Upper lobe of left lung (tissue), 6 donors: ENCODE results near the gene FLYWCH2. TPM values are rescaled to one million over a fixed set of nuclear protein-coding genes. Genes with fewer than 3 reads are reported as not detected.

Experiments
- ATAC-seq, 2 donors: fragments of 200-7000 bp; cut with Tn5 transposase; one replicate each; pipeline ENCODE4 v1.9.1; 2022; ENCODE audit warnings: mild to moderate bottlenecking in 2 of 2, moderate library complexity in 2 of 2; ENCODE audit not compliant: low FRiP score in 2 of 2
- DNase-seq, 2 donors: peaks; one replicate each; pipeline ENCODE4 v3.0.0-alpha.2; 2019 to 2020
- H3K27ac ChIP-seq, 4 donors: fragments of 200-600 bp; sonication (generic); one replicate each; pipeline ENCODE4 v1.5.1; 2016 to 2019
- H3K27me3 ChIP-seq, 4 donors: fragments of 200-600 bp; sonication (generic); one replicate each; pipeline ENCODE4 v1.5.1; 2017 to 2019
- H3K36me3 ChIP-seq, 4 donors: fragments of 200-600 bp; sonication (generic); one replicate each; pipeline ENCODE4 v1.5.1; 2016 to 2019
- H3K4me1 ChIP-seq, 4 donors: fragments of 200-600 bp; sonication (generic); one replicate each; pipeline ENCODE4 v1.5.1; 2018 to 2019
- H3K4me3 ChIP-seq, 4 donors: fragments of 200-600 bp; sonication (generic); one replicate each; pipeline ENCODE4 v1.5.1; 2017 to 2019; ENCODE audit warnings: mild to moderate bottlenecking in 2 of 4, moderate library complexity in 1 of 4
- H3K9me3 ChIP-seq, 4 donors: fragments of 200-600 bp; sonication (generic); one replicate each; pipeline ENCODE4 v1.5.1; 2018 to 2019
- EP300 ChIP-seq, 4 donors: sonication (generic); formaldehyde crosslinking; IDR thresholded peaks; one replicate each; pipeline ENCODE4 v1.5.1; 2017; ENCODE audit warnings: antibody characterized with exemption in 4 of 4, control low read depth in 2 of 4
- POLR2A ChIP-seq, 4 donors: fragments of 450-650 bp; IDR thresholded peaks; one replicate each; pipeline ENCODE4 v1.5.1; 2016 to 2017; ENCODE audit warnings: antibody characterized with exemption in 4 of 4, mild to moderate bottlenecking in 2 of 4
- POLR2AphosphoS5 ChIP-seq, 2 donors: sonication (generic); formaldehyde crosslinking; IDR thresholded peaks; one replicate each; pipeline ENCODE4 v1.5.1; 2017; ENCODE audit warnings: antibody characterized with exemption in 2 of 2
- WGBS, 2 donors: methylation state at CpG; one replicate each; pipeline ENCODE4 v1.1.5; 2017 to 2018; 5-methylcytosine and 5-hydroxymethylcytosine counted together
- total RNA-seq, 6 donors: library from RNA; depleted of rRNA in 4 of 6; stranded (reverse); fragments of >200 nt in 4 of 6; gene quantifications; one replicate each; pipeline versions ENCODE4 v1.1.0 to v1.2.1, GENCODE V29; 2016 to 2021
- TF ChIP-seq, protein P1 (sequence below), 6 experiments: fragments of 450-650 bp in 4 of 6; fragments of 200-600 bp in 2 of 6; sonication (generic) in 2 of 6; IDR thresholded peaks; one replicate each; pipeline ENCODE4 v1.5.1; 2016 to 2019; ENCODE audit warnings: antibody characterized with exemption in 6 of 6
- donor health status: DM: no; HTN: no; CAD: no; lungs with moderate emphysema.
- donor health status: DM: no; HTN: yes; CAD: no; lungs with severe emphysema.

FLYWCH2 gene
- total RNA-seq, 6 donors from 2014 or later: 31.2 to 70.1 (median 39.7) TPM

DNA sequence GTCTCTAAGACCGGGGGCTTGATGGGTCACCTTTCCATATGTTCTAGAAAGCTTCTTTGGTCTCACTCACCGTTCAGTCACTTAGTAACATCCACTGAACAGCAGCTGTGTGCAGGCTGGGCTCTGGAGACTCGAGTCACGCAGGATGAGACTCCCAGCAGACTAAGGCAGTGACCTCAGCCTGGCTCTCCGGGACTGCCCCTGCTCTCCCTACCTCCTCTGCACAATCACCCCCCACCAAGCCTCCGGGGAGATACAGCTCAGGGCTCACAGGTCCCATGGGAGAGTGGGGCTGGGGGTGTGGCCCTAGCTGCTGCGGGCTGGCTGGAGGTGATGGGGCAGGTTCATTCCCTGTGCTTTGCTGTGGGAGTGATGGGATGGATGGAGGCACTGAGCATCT, 14.1 kb downstream of the FLYWCH2 start:
- Histone ChIP-seq H3K27ac (no peak overlapping the region), H3K36me3 (peaks cover 0 to 33% (median 13%) of the 10 kb centered on the region in 4 donors), H3K27me3 (no peaks in the 10 kb centered on the region), H3K4me3 (no peak overlapping the region), H3K4me1 (no peaks in the 10 kb centered on the region), H3K9me3 (no peaks in the 10 kb centered on the region)
- WGBS, 2 donors: 88 to 90% methylated on average over 4 to 7 of the region's 7 CpGs
- TF ChIP-seq EP300 (IDR thresholded peaks at IDR 0.05) (no peak), POLR2A (IDR thresholded peaks at IDR 0.05) (no peak), POLR2AphosphoS5 (IDR thresholded peaks at IDR 0.05) (no peak)
- TF ChIP-seq, protein P1, sequence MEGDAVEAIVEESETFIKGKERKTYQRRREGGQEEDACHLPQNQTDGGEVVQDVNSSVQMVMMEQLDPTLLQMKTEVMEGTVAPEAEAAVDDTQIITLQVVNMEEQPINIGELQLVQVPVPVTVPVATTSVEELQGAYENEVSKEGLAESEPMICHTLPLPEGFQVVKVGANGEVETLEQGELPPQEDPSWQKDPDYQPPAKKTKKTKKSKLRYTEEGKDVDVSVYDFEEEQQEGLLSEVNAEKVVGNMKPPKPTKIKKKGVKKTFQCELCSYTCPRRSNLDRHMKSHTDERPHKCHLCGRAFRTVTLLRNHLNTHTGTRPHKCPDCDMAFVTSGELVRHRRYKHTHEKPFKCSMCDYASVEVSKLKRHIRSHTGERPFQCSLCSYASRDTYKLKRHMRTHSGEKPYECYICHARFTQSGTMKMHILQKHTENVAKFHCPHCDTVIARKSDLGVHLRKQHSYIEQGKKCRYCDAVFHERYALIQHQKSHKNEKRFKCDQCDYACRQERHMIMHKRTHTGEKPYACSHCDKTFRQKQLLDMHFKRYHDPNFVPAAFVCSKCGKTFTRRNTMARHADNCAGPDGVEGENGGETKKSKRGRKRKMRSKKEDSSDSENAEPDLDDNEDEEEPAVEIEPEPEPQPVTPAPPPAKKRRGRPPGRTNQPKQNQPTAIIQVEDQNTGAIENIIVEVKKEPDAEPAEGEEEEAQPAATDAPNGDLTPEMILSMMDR (IDR thresholded peaks at IDR 0.05): no peak
- ATAC-seq: no peak
- DNase-seq: no peak

DNA sequence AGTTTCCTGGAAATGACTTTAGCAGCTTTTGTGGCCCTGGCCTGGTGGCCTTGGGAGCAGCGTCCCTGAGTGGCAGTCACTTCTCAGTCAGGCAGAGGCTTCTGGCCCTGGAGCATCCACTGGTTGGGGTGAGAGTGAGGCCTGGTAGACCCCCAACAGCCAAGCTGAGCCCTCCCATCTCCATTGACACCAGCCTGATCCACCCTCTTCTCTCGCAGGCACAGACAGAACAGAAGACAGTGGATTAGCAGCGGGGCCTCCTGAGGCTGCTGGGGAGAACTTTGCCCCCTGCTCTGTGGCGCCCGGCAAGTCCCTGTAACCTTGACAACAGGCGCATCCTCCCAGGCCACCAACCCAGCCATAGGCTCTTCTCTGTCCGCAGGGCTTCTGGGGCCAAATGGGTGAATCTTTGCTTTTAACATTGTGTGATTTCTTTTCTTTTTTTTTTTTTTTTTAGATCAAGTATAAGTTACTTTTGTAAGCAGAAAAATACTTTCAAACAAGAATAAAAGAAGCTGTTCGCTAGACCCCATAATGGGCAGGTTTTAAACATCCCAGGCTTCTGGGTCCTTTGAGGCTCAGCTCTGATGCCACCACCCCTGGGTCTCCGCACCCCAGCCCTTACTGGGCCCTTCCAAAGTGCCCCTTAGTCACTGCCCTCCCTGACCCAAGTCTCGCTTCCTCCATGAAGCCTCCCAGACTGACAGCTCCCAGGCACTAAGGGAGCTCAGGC, 16.0 kb downstream of the FLYWCH2 start:
- Histone ChIP-seq H3K36me3 (peaks cover 0 to 33% (median 13%) of the 10 kb centered on the region in 4 donors), H3K27me3 (no peaks in the 10 kb centered on the region), H3K4me3 (no peak overlapping the region), H3K4me1 (peaks cover 5 to 8% (median 6%) of the 10 kb centered on the region in 4 donors), H3K27ac (no peak overlapping the region), H3K9me3 (no peaks in the 10 kb centered on the region)
- WGBS, 2 donors: 91 to 95% methylated on average over 9 to 10 of the region's 10 CpGs
- no peak for DNase-seq
- ATAC-seq: no peak
- no peak for TF ChIP-seq POLR2A (IDR thresholded peaks at IDR 0.05)
- no peak for TF ChIP-seq POLR2AphosphoS5 (IDR thresholded peaks at IDR 0.05)
- TF ChIP-seq, protein P1 (IDR thresholded peaks at IDR 0.05): no peak
- no peak for TF ChIP-seq EP300 (IDR thresholded peaks at IDR 0.05)

DNA sequence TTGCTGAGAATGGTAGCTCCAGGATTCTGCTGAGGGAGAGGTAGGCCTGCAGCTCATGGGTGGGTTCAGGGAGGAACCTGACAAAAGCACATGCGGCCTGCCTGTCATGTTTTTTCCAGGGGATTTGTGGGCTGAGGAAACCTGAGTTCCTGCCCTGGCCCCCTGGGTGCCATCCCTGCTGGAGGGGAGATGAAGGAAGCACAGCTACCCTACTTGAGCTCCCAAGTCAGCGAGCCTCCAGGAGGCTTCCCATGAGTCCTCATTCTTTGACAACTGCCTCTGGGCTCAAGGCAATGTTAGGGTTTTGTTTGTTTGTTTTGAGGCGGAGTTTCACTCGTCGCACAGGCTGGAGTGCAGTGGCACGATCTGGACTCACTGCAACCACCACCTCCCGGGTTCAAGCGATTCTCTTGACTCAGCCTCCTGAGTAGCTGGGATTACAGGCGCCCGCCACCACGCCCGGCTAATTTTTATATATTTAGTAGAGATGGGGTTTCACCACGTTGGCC, 16.6 kb downstream of the FLYWCH2 start:
- Histone ChIP-seq H3K27me3 (no peaks in the 10 kb centered on the region), H3K4me3 (no peak overlapping the region), H3K9me3 (no peaks in the 10 kb centered on the region), H3K4me1 (peaks cover 6 to 8% (median 7%) of the 10 kb centered on the region in 4 donors), H3K27ac (no peak overlapping the region), H3K36me3 (peaks cover 0 to 33% (median 13%) of the 10 kb centered on the region in 4 donors)
- TF ChIP-seq POLR2A (IDR thresholded peaks at IDR 0.05) (no peak), POLR2AphosphoS5 (IDR thresholded peaks at IDR 0.05) (no peak), EP300 (IDR thresholded peaks at IDR 0.05) (no peak)
- TF ChIP-seq, protein P1 (IDR thresholded peaks at IDR 0.05): no peak
- 88 to 90% methylated on average over 9 to 13 of the region's 13 CpGs for WGBS, 2 donors
- no peak for DNase-seq
- no peak for ATAC-seq

DNA sequence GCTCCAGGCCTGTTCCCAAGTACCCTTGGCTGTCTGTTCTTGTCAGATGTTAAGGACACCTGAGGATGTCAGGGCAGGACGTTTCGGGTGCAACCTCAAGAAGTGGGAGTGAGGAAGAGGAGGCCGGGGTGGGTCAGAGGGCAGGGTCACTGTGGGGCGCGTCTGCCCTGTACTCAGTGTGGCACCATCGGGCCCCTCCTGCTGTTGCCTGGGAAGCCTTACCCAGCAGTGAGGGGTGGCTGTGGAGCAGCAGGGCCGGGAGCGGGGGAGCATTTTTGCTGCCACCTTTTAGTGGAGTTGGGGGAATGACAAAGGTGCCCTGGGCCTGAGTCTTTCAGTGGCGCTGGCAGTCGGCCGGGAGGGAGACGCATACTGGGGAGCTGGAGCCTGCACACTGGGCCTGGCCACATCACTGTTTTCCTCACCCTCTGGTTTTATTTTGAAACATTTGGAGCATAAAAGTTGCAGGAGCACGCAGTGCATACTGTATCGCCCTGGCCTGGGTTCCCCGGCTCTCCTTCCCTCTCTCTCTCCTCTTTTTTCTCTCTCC, 17.6 kb downstream of the FLYWCH2 start:
- no peak for TF ChIP-seq EP300 (IDR thresholded peaks at IDR 0.05)
- TF ChIP-seq, protein P1 (IDR thresholded peaks at IDR 0.05): no peak
- TF ChIP-seq POLR2AphosphoS5 (IDR thresholded peaks at IDR 0.05): no peak
- no peak for TF ChIP-seq POLR2A (IDR thresholded peaks at IDR 0.05)
- Histone ChIP-seq H3K36me3 (peaks cover 0 to 31% (median 13%) of the 10 kb centered on the region in 4 donors), H3K4me1 (peaks cover 6 to 8% (median 7%) of the 10 kb centered on the region in 4 donors), H3K4me3 (no peak overlapping the region), H3K27ac (no peak overlapping the region), H3K9me3 (no peaks in the 10 kb centered on the region), H3K27me3 (no peaks in the 10 kb centered on the region)
- no peak for DNase-seq
- WGBS, 2 donors: 89 to 93% methylated on average over 14 to 15 of the region's 15 CpGs
- no peak for ATAC-seq
